ENCODE results near the gene CSRP1. TPM values are rescaled to one million over a fixed set of nuclear protein-coding genes. Genes with fewer than 3 reads are reported as not detected.

Gene CSRP1
- total and polyA plus RNA-seq, 2 donors (not counting 1 experiment from before 2014, with no cell fraction given), result 23.8 to 36.7 TPM

- H3K4me2 ChIP-seq (replicated peaks; ENCODE audit: low read depth, low read length, poor library complexity, severe bottlenecking), result no peak overlapping the region
Measured at GRCh38 chr1:201535919-201536245, 29.0 kb upstream of the CSRP1 start.

More at GRCh38 chr1:201535919-201536245, 29.0 kb upstream of the CSRP1 start:
- Histone ChIP-seq H3K9ac (ENCODE audit: low read length) (no peak overlapping the region), H3K4me3 (ENCODE audit: control extremely low read depth in 1 of 5, extremely low read depth in 1 of 5, insufficient read depth in 1 of 5, low read depth in 2 of 5, low read length in 4 of 5) (no peak overlapping the region), H4K20me1 (ENCODE audit: control insufficient read depth, insufficient read depth, low read length, poor library complexity, severe bottlenecking) (no peaks in the 10 kb centered on the region), H2AFZ (ENCODE audit: insufficient read depth, low read depth, low read length, poor library complexity, severe bottlenecking) (no peak overlapping the region), H3K4me1 (ENCODE audit: control insufficient read depth in 2 of 2, insufficient read depth in 2 of 2, low read length in 2 of 2) (peaks cover 22 to 35% of the 10 kb centered on the region in 2 donors), H3K27me3 (replicated peaks in 1 of 4; ENCODE audit: control extremely low read depth in 1 of 4, control insufficient read depth in 3 of 4, insufficient read depth in 4 of 4, low read length in 3 of 4) (peaks cover 0 to 47% (median 31%) of the 10 kb centered on the region in 4 experiments), H3K27ac (ENCODE audit: low read length in 2 of 2) (no peak overlapping the region), H3K79me2 (ENCODE audit: control insufficient read depth, insufficient read depth, low read length) (no peaks in the 10 kb centered on the region), H3K36me3 (replicated peaks in 1 of 2; ENCODE audit: control extremely low read depth in 1 of 2, control insufficient read depth in 1 of 2, extremely low read depth in 1 of 2, insufficient read depth in 2 of 2, low read length in 1 of 2) (no peaks in the 10 kb centered on the region), H3K9me3 (ENCODE audit: control extremely low read depth in 1 of 3, control insufficient read depth in 2 of 3, insufficient read depth in 1 of 3, low read length in 2 of 3) (peaks cover 0 to 10% (median 0%) of the 10 kb centered on the region in 3 donors)
- Mint-ChIP-seq H3K4me3 (no peak overlapping the region), H3K27me3 (peaks cover 38% of the 10 kb centered on the region), H3K4me1 (peaks cover 26% of the 10 kb centered on the region), H3K9me3 (ENCODE audit: insufficient read depth) (no peaks in the 10 kb centered on the region), H3K27ac (no peak overlapping the region)
- POLR2A ChIA-PET, result no interaction called here
- CTCF ChIA-PET, result interaction anchor here (1.0 to 2.7 kb wide), 2 partner anchors 23 to 89 kb away, joined by 4 to 14 read pairs; no protein-coding TSS in a partner anchor
- no peak for DNase-seq
- no peak for ATAC-seq (ENCODE audit: low read depth)
- WGBS (ENCODE audit: insufficient coverage), result 76% methylated on average over 6 of the region's 6 CpGs
- intact Hi-C loops (cut with micrococcal nuclease), result no loop called here
- TF ChIP-seq EZH2 (IDR thresholded peaks at IDR 0.05; ENCODE audit: borderline replicate concordance, insufficient read depth, low read depth, low read length, poor library complexity, severe bottlenecking) (no peak), CTCF (IDR thresholded peaks at IDR 0.05) (no peak)
